Body of pancreas (tissue), 4 donors: ENCODE data around the gene COL5A1.

Experiments used
- CTCF ChIP-seq, 7 experiments: fragments of 450-650 bp in 4 of 7; fragments of 200-600 bp in 3 of 7; sonication (generic) in 3 of 7; IDR thresholded peaks; one replicate each; pipeline ENCODE4 v1.5.1; 2016 to 2019; ENCODE audit warnings: antibody characterized with exemption in 7 of 7
- POLR2A ChIP-seq, 3 donors: fragments of 450-650 bp; IDR thresholded peaks; one replicate each; pipeline ENCODE4 v1.6.1; 2016; ENCODE audit warnings: antibody characterized with exemption in 3 of 3, mild to moderate bottlenecking in 2 of 3

- TF ChIP-seq POLR2A (IDR thresholded peaks at IDR 0.05) = no peak
- TF ChIP-seq CTCF (IDR thresholded peaks at IDR 0.05) = no peak
Measured at GRCh38 chr9:134636149-134636507, 5.5 kb upstream of the COL5A1 start.
